ENCODE measurements around the gene ATXN1. TPM values are rescaled to one million over a fixed set of nuclear protein-coding genes. Genes with fewer than 3 reads are reported as not detected.

ATXN1 gene
- total RNA-seq, 1 experiment from 2014 or later, result 5.6 TPM

GRCh38 chr6:16430391-16431089, 330.7 kb downstream of the ATXN1 start:
- Histone ChIP-seq H3K23me2 (ENCODE audit: insufficient read length, low read depth, low read length, poor library complexity, severe bottlenecking) (no peaks in the 10 kb centered on the region), H4K20me1 (ENCODE audit: control insufficient read depth, insufficient read depth, insufficient read length) (no peaks in the 10 kb centered on the region), H2AK5ac (ENCODE audit: insufficient read length, low read length) (no peak overlapping the region), H2BK12ac (ENCODE audit: insufficient read length, low read depth, low read length) (no peak overlapping the region), H2BK120ac (ENCODE audit: low read depth, low read length, poor library complexity, severe bottlenecking) (no peak overlapping the region), H2BK5ac (ENCODE audit: insufficient read length, low read length) (no peak overlapping the region), H3K4me2 (ENCODE audit: insufficient read depth, insufficient read length, low read length) (no peak overlapping the region), H3K4ac (ENCODE audit: low read depth, low read length) (no peak overlapping the region), H2BK20ac (ENCODE audit: low read depth, low read length, poor library complexity, severe bottlenecking) (no peak overlapping the region), H3K18ac (ENCODE audit: insufficient read length, low read depth, low read length) (no peak overlapping the region), H3K14ac (ENCODE audit: insufficient read depth, low read length) (no peak overlapping the region), H3K23ac (ENCODE audit: insufficient read length, low read depth, low read length) (no peak overlapping the region), H2AFZ (ENCODE audit: low read length) (no peak overlapping the region), H3K79me2 (ENCODE audit: insufficient read depth, low read length) (no peaks in the 10 kb centered on the region), H4K91ac (ENCODE audit: insufficient read length, low read depth, low read length) (no peak overlapping the region), H3K79me1 (ENCODE audit: insufficient read depth, low read depth, low read length, poor library complexity, severe bottlenecking) (no peaks in the 10 kb centered on the region), H3K56ac (ENCODE audit: insufficient read length, low read depth, low read length) (no peak overlapping the region), H3K9ac (ENCODE audit: extremely low read depth, insufficient read length, low read length) (no peak overlapping the region), H3K27me3 (ENCODE audit: insufficient read depth, low read length) (no peaks in the 10 kb centered on the region), H4K5ac (ENCODE audit: insufficient read length, low read depth, low read length) (no peak overlapping the region), H4K8ac (replicated peaks; ENCODE audit: insufficient read length, low read depth, low read length) (no peak overlapping the region), H3K4me1 (ENCODE audit: insufficient read depth, low read length) (peaks cover 2% of the 10 kb centered on the region; the same call in 1 of the 2 replicates), H3T11ph (ENCODE audit: low read length) (no peak overlapping the region), H2BK15ac (ENCODE audit: low read depth, low read length) (no peak overlapping the region), H3K9me3 (ENCODE audit: control insufficient read depth, low read depth, low read length) (no peaks in the 10 kb centered on the region), H3K27ac (ENCODE audit: insufficient read length, low read depth, low read length) (no peak overlapping the region)
- H3K9me3 Mint-ChIP-seq, result no peaks in the 10 kb centered on the region
- H3K4me3 Mint-ChIP-seq, result no peak overlapping the region
- DNase-seq, result no peak
- H3K4me1 Mint-ChIP-seq, result peaks cover 0 to 9% of the 10 kb centered on the region in 2 experiments; a peak in 1 of 4 replicates
- WGBS (ENCODE audit: extremely low coverage, insufficient read length, low lambda C conversion rate), result no CpG with 5 or more reads among the region's 9 CpGs
- H3K36me3 Mint-ChIP-seq (ENCODE audit: insufficient read depth in 1 of 3, low read depth in 3 of 3), result no peaks in the 10 kb centered on the region
- no peaks in the 10 kb centered on the region for H3K27me3 Mint-ChIP-seq (ENCODE audit: low read depth)
- no peak for TF ChIP-seq CTCF (conservative IDR thresholded peaks at IDR 0.05)
- H3K27ac Mint-ChIP-seq, result no peak overlapping the region
